Gastrocnemius medialis (tissue), 4 donors: ENCODE results near the gene SFMBT1.

ENCODE experiments used
- CTCF ChIP-seq, 5 experiments: fragments of 450-650 bp in 3 of 5; fragments of 200-600 bp in 2 of 5; sonication (generic) in 2 of 5; IDR thresholded peaks in 4 of 5; conservative IDR thresholded peaks in 1 of 5; 1 replicate in 4 of 5; 2 replicates in 1 of 5; pipeline ENCODE4 v1.5.1; 2016 to 2019; ENCODE audit warnings: antibody characterized with exemption in 5 of 5, mild to moderate bottlenecking in 3 of 5, moderate library complexity in 3 of 5
- POLR2A ChIP-seq, 2 donors: fragments of 450-650 bp; IDR thresholded peaks; one replicate each; pipeline ENCODE4 v1.6.1; 2017; ENCODE audit warnings: antibody characterized with exemption in 2 of 2, mild to moderate bottlenecking in 2 of 2, moderate library complexity in 2 of 2

- TF ChIP-seq CTCF (IDR thresholded peaks at IDR 0.05 in 4 of 5, conservative IDR thresholded peaks at IDR 0.05 in 1 of 5) (no peak), POLR2A (IDR thresholded peaks at IDR 0.05) (no peak)
Measured at GRCh38 chr3:53083521-53083920, 37.6 kb upstream of the SFMBT1 start.
